ENCODE measurements around the gene STUB1.

STUB1 gene

DNA sequence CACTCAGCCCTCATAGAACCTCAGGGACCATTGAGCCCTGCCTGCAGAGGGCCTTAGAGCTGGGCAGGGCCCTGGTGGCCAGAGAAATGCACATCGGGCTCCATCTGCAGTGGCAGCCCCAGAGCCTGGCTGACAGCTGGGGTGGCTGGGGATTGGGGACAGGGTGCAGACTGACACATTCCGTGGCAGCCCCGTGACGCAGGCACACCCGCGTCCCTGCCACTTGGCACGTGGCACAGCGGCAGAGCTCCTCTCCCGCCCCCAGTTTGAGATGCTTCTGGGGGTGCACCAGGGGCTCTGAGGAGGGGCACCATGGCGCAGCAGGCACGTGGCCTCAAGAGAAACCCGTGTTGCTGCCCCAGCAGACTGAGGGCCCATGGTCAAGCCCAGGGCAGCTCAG lies 23.2 kb downstream of the STUB1 start:
- Histone ChIP-seq H4K20me1 (ENCODE audit: insufficient read depth, low read length) (peaks cover 8% of the 10 kb centered on the region), H3K27me3 (ENCODE audit: insufficient read depth, low read length, poor library complexity) (no peaks in the 10 kb centered on the region), H3K9me3 (ENCODE audit: insufficient read depth, low read length, severe bottlenecking) (no peaks in the 10 kb centered on the region), H3K9ac (ENCODE audit: low read depth, low read length) (no peak overlapping the region), H3K4me3 (ENCODE audit: low read depth in 1 of 2, low read length in 2 of 2) (no peak overlapping the region), H2AFZ (ENCODE audit: low read depth, low read length) (no peak overlapping the region), H3K4me2 (ENCODE audit: insufficient read depth, low read length) (no peak overlapping the region), H3K4me1 (ENCODE audit: insufficient read depth, low read length) (no peaks in the 10 kb centered on the region), H3K27ac (ENCODE audit: low read length) (no peak overlapping the region), H3K79me2 (ENCODE audit: insufficient read depth, low read length) (no peaks in the 10 kb centered on the region), H3K36me3 (ENCODE audit: insufficient read depth, low read length) (no peaks in the 10 kb centered on the region)
- TF ChIP-seq, protein P1, sequence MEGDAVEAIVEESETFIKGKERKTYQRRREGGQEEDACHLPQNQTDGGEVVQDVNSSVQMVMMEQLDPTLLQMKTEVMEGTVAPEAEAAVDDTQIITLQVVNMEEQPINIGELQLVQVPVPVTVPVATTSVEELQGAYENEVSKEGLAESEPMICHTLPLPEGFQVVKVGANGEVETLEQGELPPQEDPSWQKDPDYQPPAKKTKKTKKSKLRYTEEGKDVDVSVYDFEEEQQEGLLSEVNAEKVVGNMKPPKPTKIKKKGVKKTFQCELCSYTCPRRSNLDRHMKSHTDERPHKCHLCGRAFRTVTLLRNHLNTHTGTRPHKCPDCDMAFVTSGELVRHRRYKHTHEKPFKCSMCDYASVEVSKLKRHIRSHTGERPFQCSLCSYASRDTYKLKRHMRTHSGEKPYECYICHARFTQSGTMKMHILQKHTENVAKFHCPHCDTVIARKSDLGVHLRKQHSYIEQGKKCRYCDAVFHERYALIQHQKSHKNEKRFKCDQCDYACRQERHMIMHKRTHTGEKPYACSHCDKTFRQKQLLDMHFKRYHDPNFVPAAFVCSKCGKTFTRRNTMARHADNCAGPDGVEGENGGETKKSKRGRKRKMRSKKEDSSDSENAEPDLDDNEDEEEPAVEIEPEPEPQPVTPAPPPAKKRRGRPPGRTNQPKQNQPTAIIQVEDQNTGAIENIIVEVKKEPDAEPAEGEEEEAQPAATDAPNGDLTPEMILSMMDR (IDR thresholded peaks at IDR 0.05; ENCODE audit: borderline replicate concordance, extremely low read depth, low read length, poor library complexity, severe bottlenecking) = no peak
- no peak for TF ChIP-seq EZH2 (IDR thresholded peaks at IDR 0.05; ENCODE audit: borderline replicate concordance, low read depth, low read length, severe bottlenecking)
- no peak for ATAC-seq (ENCODE audit: insufficient read depth, low read depth)
- DNase-seq = no peak

DNA sequence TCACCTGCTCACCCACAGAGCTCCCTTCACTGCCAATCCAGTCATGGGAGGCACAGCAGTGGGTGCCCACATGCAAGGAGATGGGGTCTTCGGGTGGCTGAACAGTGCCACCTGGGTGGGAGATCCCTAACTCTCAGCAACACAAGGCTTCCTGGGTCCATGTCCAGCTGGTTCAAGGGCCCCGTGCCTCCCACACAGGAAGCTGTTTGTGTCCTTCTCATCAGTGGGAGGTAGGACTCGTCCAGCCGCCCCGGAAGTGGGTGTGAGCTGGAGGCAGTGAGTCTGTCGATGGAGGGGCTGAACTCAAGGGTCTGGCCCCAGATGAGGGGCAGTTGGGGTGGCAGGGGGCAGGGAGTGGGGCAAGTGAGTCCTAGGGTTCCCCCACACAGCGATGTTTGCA lies 23.8 kb downstream of the STUB1 start:
- TF ChIP-seq, protein P1 (IDR thresholded peaks at IDR 0.05; ENCODE audit: borderline replicate concordance, extremely low read depth, low read length, poor library complexity, severe bottlenecking) = no peak
- no peak for TF ChIP-seq EZH2 (IDR thresholded peaks at IDR 0.05; ENCODE audit: borderline replicate concordance, low read depth, low read length, severe bottlenecking)
- Histone ChIP-seq H4K20me1 (ENCODE audit: insufficient read depth, low read length) (peaks cover 10% of the 10 kb centered on the region), H3K4me2 (ENCODE audit: insufficient read depth, low read length) (no peak overlapping the region), H3K4me1 (ENCODE audit: insufficient read depth, low read length) (no peaks in the 10 kb centered on the region), H3K4me3 (ENCODE audit: low read depth in 1 of 2, low read length in 2 of 2) (no peak overlapping the region), H3K9ac (ENCODE audit: low read depth, low read length) (no peak overlapping the region), H3K36me3 (ENCODE audit: insufficient read depth, low read length) (no peaks in the 10 kb centered on the region), H3K79me2 (ENCODE audit: insufficient read depth, low read length) (no peaks in the 10 kb centered on the region), H3K9me3 (ENCODE audit: insufficient read depth, low read length, severe bottlenecking) (no peaks in the 10 kb centered on the region), H3K27ac (ENCODE audit: low read length) (no peak overlapping the region), H3K27me3 (ENCODE audit: insufficient read depth, low read length, poor library complexity) (no peaks in the 10 kb centered on the region), H2AFZ (ENCODE audit: low read depth, low read length) (no peak overlapping the region)
- DNase-seq (no peak), ATAC-seq (ENCODE audit: insufficient read depth, low read depth) (no peak)

DNA sequence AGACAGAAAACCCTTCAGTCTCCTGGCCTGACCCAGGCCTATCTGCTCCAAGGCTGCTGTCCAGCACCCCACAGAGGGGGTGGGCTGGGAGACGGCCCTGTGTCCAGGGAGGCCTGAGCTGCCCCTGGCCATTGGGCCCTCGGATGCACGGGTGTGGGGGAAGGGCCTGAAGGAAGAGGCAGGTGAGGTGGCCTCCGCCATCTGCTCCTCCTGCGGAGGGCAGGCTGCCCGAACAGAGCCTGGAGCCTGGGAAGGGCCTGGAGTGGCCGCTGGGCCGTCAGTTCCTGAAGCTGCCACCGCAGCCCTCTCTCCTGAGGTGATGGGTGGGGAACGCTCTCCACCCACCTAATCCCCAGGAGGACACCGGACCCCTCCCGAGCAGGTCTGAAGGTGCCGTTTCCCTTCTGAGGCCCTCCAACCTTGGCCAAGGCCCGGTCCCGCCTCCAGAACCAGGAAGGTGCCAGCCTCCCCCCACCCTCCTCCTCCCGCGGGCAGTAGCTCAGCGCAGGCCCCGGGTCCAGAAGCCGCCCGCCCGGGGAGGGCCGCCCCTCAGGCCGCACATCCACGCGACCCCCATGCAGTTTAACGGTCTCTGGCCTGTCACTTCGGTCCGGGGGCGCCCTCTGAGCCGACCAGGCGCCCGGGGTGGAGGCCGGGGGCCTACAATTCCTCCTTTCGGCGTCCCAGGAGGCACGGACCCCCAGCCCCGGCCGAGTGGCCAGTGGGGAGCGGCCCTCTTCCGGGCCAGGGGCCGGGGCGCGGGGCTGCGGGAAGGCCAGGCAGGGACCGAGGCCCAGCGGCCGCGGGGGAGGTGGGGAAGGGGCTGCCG lies 24.6 kb downstream of the STUB1 start:
- Histone ChIP-seq H3K27me3 (ENCODE audit: insufficient read depth, low read length, poor library complexity) (no peaks in the 10 kb centered on the region), H3K4me1 (ENCODE audit: insufficient read depth, low read length) (no peaks in the 10 kb centered on the region), H3K36me3 (ENCODE audit: insufficient read depth, low read length) (no peaks in the 10 kb centered on the region), H3K79me2 (ENCODE audit: insufficient read depth, low read length) (no peaks in the 10 kb centered on the region), H3K9me3 (ENCODE audit: insufficient read depth, low read length, severe bottlenecking) (no peaks in the 10 kb centered on the region), H3K9ac (ENCODE audit: low read depth, low read length) (no peak overlapping the region), H3K4me2 (ENCODE audit: insufficient read depth, low read length) (no peak overlapping the region), H2AFZ (ENCODE audit: low read depth, low read length) (no peak overlapping the region), H4K20me1 (ENCODE audit: insufficient read depth, low read length) (peaks cover 10% of the 10 kb centered on the region), H3K4me3 (ENCODE audit: low read depth in 1 of 2, low read length in 2 of 2) (no peak overlapping the region), H3K27ac (ENCODE audit: low read length) (no peak overlapping the region)
- TF ChIP-seq EZH2 (IDR thresholded peaks at IDR 0.05; ENCODE audit: borderline replicate concordance, low read depth, low read length, severe bottlenecking) = no peak
- TF ChIP-seq, protein P1 (IDR thresholded peaks at IDR 0.05; ENCODE audit: borderline replicate concordance, extremely low read depth, low read length, poor library complexity, severe bottlenecking) = no peak
- DNase-seq = no peak
- ATAC-seq (ENCODE audit: insufficient read depth, low read depth) = no peak

Data from DND-41 (cell line).